ENCODE data around the gene GLE1. TPM values are rescaled to one million over a fixed set of nuclear protein-coding genes. Genes with fewer than 3 reads are reported as not detected.

The GLE1 gene
- total RNA-seq, 1 experiment from 2014 or later: 27.0 TPM

DNA sequence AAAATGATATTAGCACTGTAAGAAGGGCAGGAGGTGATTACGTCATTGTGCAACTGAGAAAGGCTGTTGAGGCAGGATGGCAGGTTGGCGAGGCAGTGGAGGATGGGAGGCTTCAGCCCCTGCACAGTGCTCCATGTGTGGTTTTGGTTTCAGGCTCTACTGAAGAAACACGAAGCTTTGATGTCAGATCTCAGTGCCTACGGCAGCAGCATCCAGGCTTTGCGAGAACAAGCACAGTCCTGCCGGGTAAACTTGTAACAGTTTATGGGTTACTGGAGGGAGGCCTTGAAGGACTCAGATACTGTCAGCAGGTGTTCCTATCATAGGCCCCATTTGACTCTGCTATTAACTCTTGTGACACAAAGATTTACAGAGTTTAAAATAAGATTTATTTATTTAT is 82.9 kb downstream of the GLE1 start:
- Histone ChIP-seq H3F3A (ENCODE audit: low read length, unreplicated experiment) (no peaks in the 10 kb centered on the region), H3K4me1 (ENCODE audit: insufficient read depth, low read length) (no peaks in the 10 kb centered on the region), H2AFZ (ENCODE audit: low read length) (no peak overlapping the region), H4K20me1 (ENCODE audit: low read length) (no peaks in the 10 kb centered on the region), H3K9me2 (replicated peaks; ENCODE audit: low read length) (no peaks in the 10 kb centered on the region), H3K4me3 (ENCODE audit: low read length) (no peak overlapping the region), H3K9ac (ENCODE audit: low read length) (no peak overlapping the region), H3K27ac (ENCODE audit: low read length) (no peak overlapping the region), H3K9me3 (ENCODE audit: low read length) (no peaks in the 10 kb centered on the region), H3K27me3 (ENCODE audit: low read length) (no peaks in the 10 kb centered on the region), H3K79me2 (ENCODE audit: low read length) (no peaks in the 10 kb centered on the region), H3K36me3 (ENCODE audit: low read depth, low read length) (peaks cover 39% of the 10 kb centered on the region), H3K4me2 (ENCODE audit: low read length) (no peak overlapping the region)
- ATAC-seq: no peak
- BruUV-seq (replicated peaks): no TSS peak
- ChIA-PET CTCF (no interaction called here), POLR2A (ENCODE audit: unreplicated experiment) (no interaction called here)
- TF ChIP-seq EZH2phosphoT487 (IDR thresholded peaks at IDR 0.05; ENCODE audit: borderline replicate concordance, low read length) (no peak), EZH2 (IDR thresholded peaks at IDR 0.05; ENCODE audit: low read length, unreplicated experiment) (no peak)
- TF ChIP-seq, protein P1, sequence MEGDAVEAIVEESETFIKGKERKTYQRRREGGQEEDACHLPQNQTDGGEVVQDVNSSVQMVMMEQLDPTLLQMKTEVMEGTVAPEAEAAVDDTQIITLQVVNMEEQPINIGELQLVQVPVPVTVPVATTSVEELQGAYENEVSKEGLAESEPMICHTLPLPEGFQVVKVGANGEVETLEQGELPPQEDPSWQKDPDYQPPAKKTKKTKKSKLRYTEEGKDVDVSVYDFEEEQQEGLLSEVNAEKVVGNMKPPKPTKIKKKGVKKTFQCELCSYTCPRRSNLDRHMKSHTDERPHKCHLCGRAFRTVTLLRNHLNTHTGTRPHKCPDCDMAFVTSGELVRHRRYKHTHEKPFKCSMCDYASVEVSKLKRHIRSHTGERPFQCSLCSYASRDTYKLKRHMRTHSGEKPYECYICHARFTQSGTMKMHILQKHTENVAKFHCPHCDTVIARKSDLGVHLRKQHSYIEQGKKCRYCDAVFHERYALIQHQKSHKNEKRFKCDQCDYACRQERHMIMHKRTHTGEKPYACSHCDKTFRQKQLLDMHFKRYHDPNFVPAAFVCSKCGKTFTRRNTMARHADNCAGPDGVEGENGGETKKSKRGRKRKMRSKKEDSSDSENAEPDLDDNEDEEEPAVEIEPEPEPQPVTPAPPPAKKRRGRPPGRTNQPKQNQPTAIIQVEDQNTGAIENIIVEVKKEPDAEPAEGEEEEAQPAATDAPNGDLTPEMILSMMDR (conservative IDR thresholded peaks at IDR 0.05; ENCODE audit: low read depth, low read length): no peak
- intact Hi-C loops (cut with micrococcal nuclease): no loop called here
- no peak for DNase-seq

DNA sequence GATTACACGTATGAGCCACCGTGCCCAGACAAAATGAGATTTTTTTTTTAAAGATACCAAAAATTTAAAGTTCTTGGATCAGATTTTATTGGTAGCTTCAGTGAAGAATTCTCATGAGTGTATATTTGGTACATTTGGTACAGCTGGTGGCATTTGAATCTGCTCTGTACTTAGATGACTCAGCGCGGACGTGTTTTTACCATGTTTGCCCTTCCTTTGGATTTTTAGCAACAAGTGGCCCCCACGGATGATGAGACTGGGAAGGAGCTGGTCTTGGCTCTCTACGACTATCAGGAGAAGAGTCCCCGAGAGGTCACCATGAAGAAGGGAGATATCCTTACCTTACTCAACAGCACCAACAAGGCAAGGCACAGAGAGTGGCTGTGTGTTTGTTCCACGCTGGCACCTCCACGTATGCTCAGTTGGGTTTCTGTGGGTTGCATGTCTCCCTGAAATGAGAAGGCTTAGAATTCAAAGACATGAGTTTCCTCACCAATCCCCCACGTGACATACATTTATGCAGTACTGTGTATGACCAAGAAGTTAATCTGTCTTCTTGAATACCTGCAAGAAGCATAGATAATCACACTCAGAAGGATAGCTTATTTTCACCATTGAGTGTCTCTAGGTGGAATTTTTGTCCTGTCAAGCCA is 84.2 kb downstream of the GLE1 start:
- H3F3A ChIP-seq (ENCODE audit: low read length, unreplicated experiment): no peaks in the 10 kb centered on the region
- no peaks in the 10 kb centered on the region for H3K4me1 ChIP-seq (ENCODE audit: insufficient read depth, low read length)
- no peak overlapping the region for H3K4me3 ChIP-seq (ENCODE audit: low read length)
- peaks cover 31% of the 10 kb centered on the region for H3K36me3 ChIP-seq (ENCODE audit: low read depth, low read length)
- H3K27me3 ChIP-seq (ENCODE audit: low read length): no peaks in the 10 kb centered on the region
- intact Hi-C loops (cut with micrococcal nuclease): no loop called here
- H3K4me2 ChIP-seq (ENCODE audit: low read length): no peak overlapping the region
- ATAC-seq: no peak
- no peaks in the 10 kb centered on the region for H3K9me3 ChIP-seq (ENCODE audit: low read length)
- DNase-seq: no peak
- H3K27ac ChIP-seq (ENCODE audit: low read length): no peak overlapping the region
- no peak overlapping the region for H2AFZ ChIP-seq (ENCODE audit: low read length)
- H4K20me1 ChIP-seq (ENCODE audit: low read length): 0 out of 2 replicates have a peak, but pooled peaks cover 3% of the 10 kb centered on the region
- POLR2A ChIA-PET (ENCODE audit: unreplicated experiment): no interaction called here
- BruUV-seq (replicated peaks): no TSS peak
- no peaks in the 10 kb centered on the region for H3K9me2 ChIP-seq (replicated peaks; ENCODE audit: low read length)
- TF ChIP-seq, protein P1 (conservative IDR thresholded peaks at IDR 0.05; ENCODE audit: low read depth, low read length): no peak
- TF ChIP-seq EZH2phosphoT487 (IDR thresholded peaks at IDR 0.05; ENCODE audit: borderline replicate concordance, low read length) (no peak), EZH2 (IDR thresholded peaks at IDR 0.05; ENCODE audit: low read length, unreplicated experiment) (no peak)
- H3K79me2 ChIP-seq (ENCODE audit: low read length): no peaks in the 10 kb centered on the region
- H3K9ac ChIP-seq (ENCODE audit: low read length): no peak overlapping the region
- CTCF ChIA-PET: no interaction called here

Other genes starting within 250 kb of the GLE1 start
- gene GOLGA2, start 228.7 kb upstream of the GLE1 start, total RNA-seq (2014; rRNA removed): 60.5 and 86.1 TPM in 2 replicates
- gene SWI5, start 228.4 kb upstream of the GLE1 start, total RNA-seq (2014; rRNA removed): 63.1 and 66.8 TPM in 2 replicates
- gene TRUB2, start 182.3 kb upstream of the GLE1 start, total RNA-seq (2014; rRNA removed): 24.9 and 32.2 TPM in 2 replicates
- gene COQ4, start 181.9 kb upstream of the GLE1 start, total RNA-seq (2014; rRNA removed): 28.1 and 31.3 TPM in 2 replicates
- 39.1 and 41.1 TPM in 2 replicates for gene SLC27A4, start 164.2 kb upstream of the GLE1 start, total RNA-seq (2014; rRNA removed)
- 29.1 and 35.7 TPM in 2 replicates for gene URM1, start 133.3 kb upstream of the GLE1 start, total RNA-seq (2014; rRNA removed)
- 19.1 and 23.1 TPM in 2 replicates for gene CERCAM, start 83.9 kb upstream of the GLE1 start, total RNA-seq (2014; rRNA removed)
- gene ODF2, start 48.7 kb upstream of the GLE1 start, total RNA-seq (2014; rRNA removed): 31.2 and 35.0 TPM in 2 replicates
- gene SPTAN1, start 47.9 kb downstream of the GLE1 start, total RNA-seq (2014; rRNA removed): 221 and 251 TPM in 2 replicates
- 185 and 196 TPM in 2 replicates for gene DYNC2I2, start 152.1 kb downstream of the GLE1 start, total RNA-seq (2014; rRNA removed)
- gene SET, start 184.5 kb downstream of the GLE1 start, total RNA-seq (2014; rRNA removed): 647 and 709 TPM in 2 replicates
- 7.8 and 9.4 TPM in 2 replicates for gene PKN3, start 197.8 kb downstream of the GLE1 start, total RNA-seq (2014; rRNA removed)
- gene ZDHHC12, start 219.4 kb downstream of the GLE1 start, total RNA-seq (2014; rRNA removed): 82.4 and 86.1 TPM in 2 replicates